Activated T-cell treated with anti-CD3 and anti-CD28 coated beads, Interleukin-2, amount 50 U/mL, for 1 hour (primary cell): Measurements from ENCODE around the gene PTPRK.

Source experiments
- DNase-seq: peaks from one replicate; pipeline ENCODE4 v3.0.0-alpha.2; 2020

The PTPRK gene

GRCh38 chr6:128515550-128516513, 4.6 kb downstream of the PTPRK start:
- no peak for DNase-seq

GRCh38 chr6:128513878-128514277, 6.5 kb downstream of the PTPRK start:
- DNase-seq: no peak

- DNase-seq: no peak
These were observed 8.1 kb downstream of the PTPRK start for GRCh38 chr6:128512296-128512695.

GRCh38 chr6:128511506-128511905, 8.9 kb downstream of the PTPRK start:
- DNase-seq: no peak

- DNase-seq: no peak
These were observed 10.7 kb downstream of the PTPRK start for GRCh38 chr6:128509709-128510108.

- no peak for DNase-seq
These were observed 11.7 kb downstream of the PTPRK start for GRCh38 chr6:128508588-128509296.

- DNase-seq: no peak
These were observed 12.8 kb downstream of the PTPRK start for GRCh38 chr6:128507337-128508310.

- no peak for DNase-seq
These were observed 14.8 kb downstream of the PTPRK start for GRCh38 chr6:128505603-128506002.

GRCh38 chr6:128504003-128504654, 16.3 kb downstream of the PTPRK start:
- no peak for DNase-seq

- no peak for DNase-seq
These were observed 19.4 kb downstream of the PTPRK start for GRCh38 chr6:128500749-128501600.

GRCh38 chr6:128500014-128500413, 20.4 kb downstream of the PTPRK start:
- DNase-seq: no peak

- DNase-seq: no peak
These were observed 21.2 kb downstream of the PTPRK start for GRCh38 chr6:128499079-128499731.

- DNase-seq: no peak
These were observed 22.2 kb downstream of the PTPRK start for GRCh38 chr6:128498234-128498633.

- no peak for DNase-seq
These were observed 24.7 kb downstream of the PTPRK start for GRCh38 chr6:128495536-128496333.

GRCh38 chr6:128494440-128494839, 26.0 kb downstream of the PTPRK start:
- no peak for DNase-seq

GRCh38 chr6:128493877-128494276, 26.5 kb downstream of the PTPRK start:
- DNase-seq: no peak

- no peak for DNase-seq
These were observed 28.0 kb downstream of the PTPRK start for GRCh38 chr6:128492386-128492785.

- no peak for DNase-seq
These were observed 28.7 kb downstream of the PTPRK start for GRCh38 chr6:128491610-128492206.

- DNase-seq: no peak
These were observed 29.3 kb downstream of the PTPRK start for GRCh38 chr6:128491100-128491581.
